ENCODE data around the gene SERF2.
A peak's percentile ranks its signal among the peaks of the same experiment; 100 is the strongest.
"Not testable (repeated sequence)": the region's sequence is repeated elsewhere in the genome, so short reads cannot be mapped to it uniquely, and the experiment has no call there.

The SERF2 gene

GRCh38 chr15:43793647-43794046, 1.5 kb downstream of the SERF2 start:
- DNase-seq (ENCODE audit: low read depth in 2 of 2), result no peak

GRCh38 chr15:43794269-43795037, 2.3 kb downstream of the SERF2 start:
- DNase-seq (ENCODE audit: low read depth in 2 of 2), result no peak

- DNase-seq (ENCODE audit: low read depth in 2 of 2), result no peak
Measured at GRCh38 chr15:43795197-43795596, 3.1 kb downstream of the SERF2 start.

GRCh38 chr15:43795997-43796396, 3.9 kb downstream of the SERF2 start:
- no peak for DNase-seq (ENCODE audit: low read depth in 2 of 2)

- no peak for DNase-seq (ENCODE audit: low read depth in 2 of 2)
Measured at GRCh38 chr15:43796566-43796965, 4.4 kb downstream of the SERF2 start.

- no peak for DNase-seq (ENCODE audit: low read depth in 2 of 2)
Measured at GRCh38 chr15:43799209-43799944, 7.3 kb downstream of the SERF2 start.

GRCh38 chr15:43799945-43800285, 7.8 kb downstream of the SERF2 start, which contains the start of gene SERINC4:
Gene SERINC4 (minus strand): TSS chr15:43800220. CDS start chr15:43799986, 234 bp downstream.
- DNase-seq (ENCODE audit: low read depth in 2 of 2), result no peak

- DNase-seq (ENCODE audit: low read depth in 2 of 2), result peak; percentile 75 to 83
Measured at GRCh38 chr15:43800286-43801141, 8.4 kb downstream of the SERF2 start, which contains the start of gene HYPK. Gene HYPK (plus strand): TSS chr15:43800599. CDS start chr15:43800623, 24 bp downstream.

GRCh38 chr15:43802676-43803075, 10.6 kb downstream of the SERF2 start:
- DNase-seq (ENCODE audit: low read depth in 2 of 2), result not testable (repeated sequence)

- no peak for DNase-seq (ENCODE audit: low read depth in 2 of 2)
Measured at GRCh38 chr15:43808435-43808950, 16.4 kb downstream of the SERF2 start.

- no peak for DNase-seq (ENCODE audit: low read depth in 2 of 2)
Measured at GRCh38 chr15:43808960-43809678, 17.0 kb downstream of the SERF2 start.

GRCh38 chr15:43815064-43815463, 22.9 kb downstream of the SERF2 start:
- DNase-seq (ENCODE audit: low read depth in 2 of 2), result not testable (repeated sequence)

GRCh38 chr15:43821505-43821904, 29.4 kb downstream of the SERF2 start:
- DNase-seq (ENCODE audit: low read depth in 2 of 2), result no peak

- DNase-seq (ENCODE audit: low read depth in 2 of 2), result peak; percentile 71 to 84
Measured at GRCh38 chr15:43824302-43825246, 32.5 kb downstream of the SERF2 start, which contains the start of gene MFAP1. Gene MFAP1 (minus strand): TSS chr15:43824690. CDS start chr15:43824569, 121 bp downstream.

- DNase-seq (ENCODE audit: low read depth in 2 of 2), result not testable (repeated sequence)
Measured at GRCh38 chr15:43825305-43825704, 33.2 kb downstream of the SERF2 start.

GRCh38 chr15:43826029-43826507, 33.9 kb downstream of the SERF2 start:
- DNase-seq (ENCODE audit: low read depth in 2 of 2), result no peak

GRCh38 chr15:43826508-43827341, 34.6 kb downstream of the SERF2 start, which contains the start of gene WDR76:
Gene WDR76 (plus strand): TSS chr15:43827002. CDS start chr15:43827033, 31 bp downstream.
- peak in 1 of 2 donors; percentile 49 for DNase-seq (ENCODE audit: low read depth in 2 of 2)

- no peak for DNase-seq (ENCODE audit: low read depth in 2 of 2)
Measured at GRCh38 chr15:43828061-43828657, 36.0 kb downstream of the SERF2 start.
